Right renal pelvis (tissue), 4 donors: ENCODE measurements around the gene MAMLD1. TPM values are rescaled to one million over a fixed set of nuclear protein-coding genes. Genes with fewer than 3 reads are reported as not detected.

Experiments
- DNase-seq, 4 donors: peaks; one replicate each; pipeline ENCODE4 v3.0.0-alpha.2; 2013; ENCODE audit warnings: low read depth in 4 of 4, low spot score in 3 of 4, missing footprints in 1 of 4
- polyA plus RNA-seq, 4 donors: library from polyadenylated mRNA; unstranded; fragments of 120-200 nt; gene quantifications; one replicate each; pipeline ENCODE4 v1.2.1, GENCODE V29; 2013; ENCODE audit not compliant: insufficient read length in 4 of 4

Gene MAMLD1
- polyA plus RNA-seq, 4 donors = 6.9 to 7.4 (median 7.2) TPM

- DNase-seq = no peak
These were observed 41.9 kb downstream of the MAMLD1 start for GRCh38 chrX:150405006-150405405.

- DNase-seq = no peak
These were observed 42.5 kb downstream of the MAMLD1 start for GRCh38 chrX:150405576-150405975.

- no peak for DNase-seq
These were observed 43.5 kb downstream of the MAMLD1 start for GRCh38 chrX:150406596-150406995.

- DNase-seq = no peak
These were observed 44.9 kb downstream of the MAMLD1 start for GRCh38 chrX:150408007-150408406.

GRCh38 chrX:150408561-150408960 lies 45.4 kb downstream of the MAMLD1 start:
- no peak for DNase-seq

- DNase-seq = no peak
These were observed 46.4 kb downstream of the MAMLD1 start for GRCh38 chrX:150409486-150409885.

- DNase-seq = no peak
These were observed 46.8 kb downstream of the MAMLD1 start for GRCh38 chrX:150409964-150410363.

- no peak for DNase-seq
These were observed 47.4 kb downstream of the MAMLD1 start for GRCh38 chrX:150410513-150410912.

GRCh38 chrX:150411656-150412055 lies 48.5 kb downstream of the MAMLD1 start:
- DNase-seq = no peak

- DNase-seq = no peak
These were observed 51.1 kb downstream of the MAMLD1 start for GRCh38 chrX:150414228-150414627.

GRCh38 chrX:150416469-150416868 lies 53.4 kb downstream of the MAMLD1 start:
- DNase-seq = no peak

GRCh38 chrX:150421816-150422215 lies 58.7 kb downstream of the MAMLD1 start:
- DNase-seq = no peak

GRCh38 chrX:150429594-150429993 lies 66.5 kb downstream of the MAMLD1 start:
- no peak for DNase-seq

- no peak for DNase-seq
These were observed 73.1 kb downstream of the MAMLD1 start for GRCh38 chrX:150436195-150436594.

- DNase-seq = no peak
These were observed 75.0 kb downstream of the MAMLD1 start for GRCh38 chrX:150438165-150438564.

- no peak for DNase-seq
These were observed 83.0 kb downstream of the MAMLD1 start for GRCh38 chrX:150446151-150446550.

GRCh38 chrX:150446995-150447394 lies 83.9 kb downstream of the MAMLD1 start:
- DNase-seq = no peak

- no peak for DNase-seq
These were observed 86.2 kb downstream of the MAMLD1 start for GRCh38 chrX:150449313-150449712.

GRCh38 chrX:150450519-150451177 lies 87.5 kb downstream of the MAMLD1 start:
- DNase-seq = no peak

- no peak for DNase-seq
These were observed 88.8 kb downstream of the MAMLD1 start for GRCh38 chrX:150451953-150452352.

- no peak for DNase-seq
These were observed 91.0 kb downstream of the MAMLD1 start for GRCh38 chrX:150454083-150454482.

GRCh38 chrX:150454508-150455214 lies 91.5 kb downstream of the MAMLD1 start:
- no peak for DNase-seq
